HUDEP-2 (cell line): ENCODE results near the gene RECQL.
"Not testable (repeated sequence)": the region's sequence is repeated elsewhere in the genome, so short reads cannot be mapped to it uniquely, and the experiment has no call there.

Experiments used
- DNase-seq, 76 experiments: peaks; one replicate each; lab custom pipeline; 2025; ENCODE audit not compliant: unreplicated experiment in 76 of 76; lab: John Stamatoyannopoulos, UW

The RECQL gene

GRCh38 chr12:21502872-21503271 is 1.4 kb upstream of the RECQL start:
- no peak for DNase-seq

DNA sequence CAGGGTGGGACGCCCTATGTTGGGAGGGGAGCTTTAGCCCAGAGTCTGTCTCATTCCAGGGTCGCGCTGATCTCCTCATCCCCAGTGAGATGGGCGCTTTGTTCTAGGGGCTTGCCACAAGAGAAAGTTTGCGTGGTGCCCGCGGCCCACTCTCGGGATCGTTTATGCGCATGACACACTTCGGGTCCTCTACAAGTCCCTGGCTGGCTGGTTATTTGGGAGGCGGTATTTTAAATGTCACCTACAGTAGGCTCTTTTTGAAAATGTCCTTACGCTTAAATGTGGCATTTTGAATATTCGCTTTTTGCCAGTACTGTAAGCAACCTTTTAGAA is 695 bp upstream of the RECQL start:
- DNase-seq, result peak in 11 of 76 experiments; percentile 4 to 31 (median 11)

- no peak for DNase-seq
Observed at GRCh38 chr12:21500786-21501257, 613 bp downstream of the RECQL start.

- no peak for DNase-seq
Observed at GRCh38 chr12:21499765-21500164, 1.7 kb downstream of the RECQL start.

- DNase-seq, result no peak
Observed at GRCh38 chr12:21485998-21486397, 15.4 kb downstream of the RECQL start.

GRCh38 chr12:21483531-21483930 is 17.9 kb downstream of the RECQL start:
- DNase-seq, result no peak

DNA sequence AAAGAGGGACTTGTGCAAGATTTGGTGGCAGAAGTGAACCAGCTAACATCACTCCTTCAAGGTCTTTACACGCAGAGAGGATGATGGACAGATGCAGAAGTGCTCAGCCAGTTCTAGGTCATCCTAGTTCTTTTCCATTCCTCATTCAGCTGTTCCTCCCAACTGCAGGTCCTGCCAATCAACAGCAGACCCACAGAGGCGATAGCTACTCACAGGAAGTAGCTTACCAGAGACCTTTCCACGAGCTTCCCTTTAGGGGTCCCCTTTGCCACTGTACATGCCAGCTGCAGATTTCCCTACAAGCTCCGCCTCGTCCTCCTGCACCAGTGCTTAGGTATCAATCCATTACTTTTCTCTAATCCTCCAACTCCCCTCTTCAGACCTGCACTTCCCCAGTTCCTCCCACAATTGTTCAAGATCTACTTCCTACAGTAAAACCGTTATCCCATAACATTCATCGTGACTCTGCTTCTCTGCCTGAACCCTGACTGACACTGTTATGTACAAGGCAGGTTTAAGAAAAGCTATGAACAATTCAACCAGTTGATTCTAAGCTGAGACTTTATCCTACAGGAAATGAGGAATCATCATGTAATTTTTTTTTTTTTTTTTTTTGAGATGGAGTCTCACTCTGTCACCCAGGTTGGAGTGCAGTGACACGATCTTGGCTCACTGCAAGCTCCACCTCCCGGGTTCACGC is 22.5 kb downstream of the RECQL start:
- DNase-seq, result no peak

GRCh38 chr12:21476949-21477348 is 24.5 kb downstream of the RECQL start:
- no peak for DNase-seq

DNA sequence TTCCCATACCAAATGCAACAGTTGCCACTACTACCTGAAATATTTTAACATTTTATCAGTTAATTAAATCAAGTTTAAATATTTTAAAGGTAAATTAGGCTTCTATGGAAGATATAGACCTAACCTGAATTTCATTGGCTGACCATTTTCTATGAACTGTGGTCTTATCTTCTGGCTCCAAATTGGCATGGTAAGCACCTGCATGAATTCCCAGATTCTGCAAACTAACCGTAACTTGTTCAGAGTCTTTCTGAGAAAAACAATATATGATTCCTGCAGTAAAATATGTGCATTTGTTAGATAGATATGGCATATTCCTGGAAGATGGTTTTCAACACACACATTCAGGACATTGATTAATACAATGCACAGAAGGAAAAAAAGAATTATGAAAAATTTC is 25.9 kb downstream of the RECQL start:
- DNase-seq, result no peak

DNA sequence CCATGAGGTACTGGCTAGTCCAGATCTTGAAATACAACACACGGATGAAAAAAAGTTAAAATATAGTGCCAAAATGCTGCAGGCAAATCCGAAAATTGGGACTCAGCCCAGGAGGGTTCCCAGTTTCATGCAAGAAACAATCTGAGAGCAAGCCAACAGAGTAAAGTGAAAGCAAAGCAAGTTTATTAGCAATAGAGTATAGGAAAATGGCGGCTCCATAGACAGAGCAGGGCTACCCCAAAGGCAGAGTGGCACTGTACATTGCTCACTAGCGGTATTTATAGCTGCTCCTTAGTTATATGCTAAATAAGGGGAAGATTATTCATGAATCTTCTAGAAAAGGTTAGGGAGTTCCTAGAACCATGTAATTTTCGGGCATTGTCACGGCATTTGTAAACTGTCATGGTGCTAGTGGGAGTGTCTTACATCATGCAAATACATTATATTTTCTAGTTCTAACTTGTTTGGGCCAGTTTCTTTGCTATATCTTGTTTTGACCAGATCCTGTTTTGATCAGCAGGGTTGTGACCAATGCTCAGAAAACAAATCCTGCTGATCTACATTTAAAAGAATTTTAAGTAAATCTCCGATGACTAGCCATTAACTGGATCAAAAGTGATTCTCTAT is 29.1 kb downstream of the RECQL start:
- DNase-seq, result no peak

DNA sequence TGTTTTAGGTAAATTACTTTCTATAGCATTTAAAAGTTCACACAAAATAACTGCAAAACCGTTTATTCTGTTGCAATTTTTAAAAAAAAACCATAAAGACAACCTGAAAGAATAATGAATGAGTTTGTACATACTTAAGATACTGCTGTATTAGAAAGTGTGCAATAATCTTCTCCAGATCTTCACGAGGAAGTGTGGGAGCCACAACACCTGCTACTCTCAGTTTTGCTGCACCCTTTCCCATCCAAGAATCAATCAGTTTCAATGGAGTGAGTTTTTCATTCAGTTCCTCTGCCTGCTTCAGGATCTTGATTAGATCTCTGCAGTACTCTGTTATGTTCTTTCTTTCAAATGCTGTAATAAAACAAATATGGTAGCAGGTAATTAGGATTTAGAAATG is 30.1 kb downstream of the RECQL start:
- DNase-seq, result no peak

GRCh38 chr12:21467334-21467733 is 34.1 kb downstream of the RECQL start:
- not testable (repeated sequence) for DNase-seq

DNA sequence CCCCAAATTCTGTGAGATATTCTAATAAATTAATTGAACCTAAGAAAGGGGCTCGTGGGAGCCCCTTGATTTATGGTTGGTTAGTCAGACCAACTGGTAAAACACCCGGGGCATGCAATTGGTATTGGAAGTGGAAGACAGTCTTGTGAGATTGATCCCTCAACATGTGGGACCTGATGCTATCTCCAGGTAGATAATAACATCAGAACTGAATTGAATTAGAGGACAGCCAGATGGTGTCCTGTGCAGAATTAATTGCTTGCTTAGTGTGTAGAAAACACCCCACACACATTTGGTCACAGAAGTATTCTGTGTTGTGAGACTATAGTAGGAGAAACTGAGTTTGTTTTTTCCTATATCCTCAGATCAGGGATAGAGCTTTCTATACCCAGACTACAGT is 42.0 kb downstream of the RECQL start:
- no peak for DNase-seq

GRCh38 chr12:21456291-21456780 is 45.1 kb downstream of the RECQL start:
- peak in 2 of 76 experiments; percentile 0 to 1 for DNase-seq

- DNase-seq, result no peak
Observed at GRCh38 chr12:21453312-21453852, 48.1 kb downstream of the RECQL start.

DNA sequence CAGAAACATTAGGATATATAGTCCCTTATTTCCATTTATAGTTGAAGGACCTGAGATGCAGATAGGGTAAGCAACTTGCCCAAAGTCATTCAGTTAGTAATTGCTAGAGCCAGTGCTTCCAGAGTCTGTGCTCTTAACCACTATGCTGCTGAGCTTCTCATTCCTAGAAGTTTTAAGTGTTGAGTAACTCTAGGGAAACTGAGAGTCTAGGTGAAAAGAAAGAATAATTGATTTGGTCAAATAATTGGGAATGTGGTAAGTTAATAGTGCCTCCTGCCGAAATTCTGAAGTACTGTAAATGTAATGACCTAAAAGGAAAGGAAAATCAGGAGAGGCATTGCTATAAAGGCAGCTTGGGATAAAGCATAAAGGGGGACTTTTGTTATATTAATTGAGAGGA is 49.9 kb downstream of the RECQL start:
- no peak for DNase-seq

DNA sequence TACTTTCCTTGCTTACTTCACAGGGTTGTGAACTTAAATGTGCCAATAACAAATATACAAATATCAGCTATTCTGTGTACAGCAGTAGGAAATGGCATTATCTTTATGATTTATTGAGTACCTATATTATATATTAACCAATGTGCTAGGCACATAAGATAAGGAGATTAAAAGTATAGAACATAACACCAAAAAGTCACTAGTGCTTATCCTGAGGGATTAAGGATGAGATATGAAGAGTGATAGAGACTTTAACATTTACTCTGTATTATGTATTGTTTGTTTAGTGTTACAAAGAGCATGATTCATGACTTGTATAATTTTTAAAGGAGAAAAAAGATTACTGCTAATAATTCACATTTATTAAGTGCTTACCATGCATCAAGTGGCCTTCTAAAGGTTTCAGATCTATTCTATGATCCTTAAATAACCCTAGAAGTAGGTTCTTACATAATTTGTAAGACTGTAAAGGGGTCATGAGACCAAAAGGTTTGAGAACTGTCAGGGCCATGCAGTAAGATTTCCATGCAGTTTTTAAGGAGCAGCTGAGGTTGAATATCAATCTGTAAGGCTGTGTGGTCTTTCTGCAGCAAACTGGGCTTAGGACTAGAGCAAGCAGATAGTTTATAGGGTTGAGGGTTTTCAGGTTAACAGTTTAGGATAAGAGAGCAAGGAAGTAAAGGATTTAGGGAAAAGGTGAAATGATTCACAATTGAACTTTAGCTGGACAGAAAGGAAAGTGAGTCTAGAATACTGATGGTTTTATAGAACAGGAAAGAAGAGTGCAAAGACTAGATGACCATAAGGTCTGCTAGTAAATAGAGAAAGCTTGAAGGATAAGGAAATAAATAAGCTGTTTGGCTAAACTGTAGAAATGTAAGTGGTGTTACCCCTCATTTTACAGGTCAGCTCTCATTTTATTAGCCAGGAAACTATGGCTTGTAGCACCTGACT is 57.0 kb downstream of the RECQL start:
- no peak for DNase-seq

- no peak for DNase-seq
Observed at GRCh38 chr12:21439347-21439746, 62.1 kb downstream of the RECQL start.

GRCh38 chr12:21438643-21439042 is 62.8 kb downstream of the RECQL start:
- peak in 1 of 76 experiments; percentile 10 for DNase-seq

GRCh38 chr12:21434699-21435098 is 66.7 kb downstream of the RECQL start:
- DNase-seq, result no peak

GRCh38 chr12:21433525-21433924 is 67.9 kb downstream of the RECQL start:
- no peak for DNase-seq
